HepG2 (cell line): Measurements from ENCODE around the gene LBR. TPM values are rescaled to one million over a fixed set of nuclear protein-coding genes. Genes with fewer than 3 reads are reported as not detected.

Source experiments
- CBX2 ChIP-seq, 2 experiments: fragments of 200-600 bp in 1 of 2; sonication (generic); formaldehyde crosslinking in 1 of 2; IDR thresholded peaks; 2 replicates each; pipeline versions ENCODE4 v1.7.0 to v1.8.1; 2018 to 2022; ENCODE audit warnings: low read depth in 2 of 2, low read length in 1 of 2, mild to moderate bottlenecking in 1 of 2, missing genetic modification reagents in 1 of 2
- GPN1 ChIP-seq: sonication (generic); formaldehyde crosslinking; IDR thresholded peaks from 2 replicates; pipeline ENCODE4 v1.5.1; 2020; ENCODE audit warnings: missing genetic modification reagents, borderline replicate concordance
- MBD4 ChIP-seq: IDR thresholded peaks from 2 replicates; pipeline ENCODE4 v1.6.1; 2012; ENCODE audit warnings: low read length, inconsistent platforms, borderline replicate concordance
- MEIS1 ChIP-seq: sonication (generic); formaldehyde crosslinking; IDR thresholded peaks from 2 replicates; pipeline ENCODE4 v1.9.0; 2021; ENCODE audit warnings: mild to moderate bottlenecking, missing genetic modification reagents, moderate library complexity, borderline replicate concordance
- MYC ChIP-seq: sonication (generic); formaldehyde crosslinking; IDR thresholded peaks from 2 replicates; pipeline ENCODE4 v1.9.0; 2021; ENCODE audit warnings: missing genetic modification reagents, borderline replicate concordance
- POLR2A ChIP-seq, 2 experiments: IDR thresholded peaks; 2 replicates each; pipeline ENCODE4 v1.6.1; 2011; ENCODE audit warnings: low read depth in 2 of 2, low read length in 2 of 2, mild to moderate bottlenecking in 1 of 2, moderate library complexity in 1 of 2; ENCODE audit not compliant: insufficient read depth in 1 of 2
- SKIL ChIP-seq: sonication (generic); formaldehyde crosslinking; IDR thresholded peaks from 2 replicates; pipeline ENCODE4 v1.8.0; 2022; ENCODE audit warnings: missing genetic modification reagents, mild to moderate bottlenecking, moderate library complexity, borderline replicate concordance
- TFDP2 ChIP-seq: sonication (generic); formaldehyde crosslinking; IDR thresholded peaks from 2 replicates; pipeline ENCODE4 v1.4.0; 2020; ENCODE audit warnings: missing genetic modification reagents
- ZNF644 ChIP-seq: IDR thresholded peaks from 2 replicates; pipeline ENCODE4 v1.6.1; 2016; ENCODE audit warnings: low read depth
- polyA plus RNA-seq, 8 experiments: library from polyadenylated mRNA; depleted of rRNA in 3 of 8; stranded (reverse) in 7 of 8; unstranded in 1 of 8; fragments of >200 nt; fragmentation: Illumina TruSeq in 4 of 8; extraction: Trizol in 4 of 8; gene quantifications; 2 replicates each; pipeline versions ENCODE4 v1.2.1 to v1.2.3, GENCODE V29; 2011 to 2016; ENCODE audit warnings: low read depth in 4 of 8, missing spikeins in 1 of 8, mixed read lengths in 1 of 8; ENCODE audit not compliant: insufficient read depth in 1 of 8
- total RNA-seq, 5 experiments: library from RNA; depleted of rRNA; stranded (reverse); fragments of >200 nt; fragmentation: Illumina TruSeq; extraction: Trizol; gene quantifications; 2 replicates each; pipeline ENCODE4 v1.2.3, GENCODE V29; 2016; ENCODE audit warnings: low read depth in 1 of 5

Gene LBR
- total and polyA plus RNA-seq, 2 of the 13 experiments (the other 11 are each of a cell fraction or from before 2014, with no cell fraction given): 38.9 to 76.7 TPM

- TF ChIP-seq SKIL (no peak), POLR2A (IDR thresholded peaks at IDR 0.05; ENCODE audit: insufficient read depth in 1 of 2, low read depth in 2 of 2, low read length in 2 of 2) (peak; percentile 25 to 58; a peak in 3 of 4 replicates), MYC (CRISPR knock-in tag) (no peak; the same call in 1 of the 2 replicates), MBD4 (no peak), GPN1 (CRISPR knock-in tag) (no peak), MEIS1 (no peak), ZNF644 (CRISPR knock-in tag) (no peak), TFDP2 (no peak), CBX2 (IDR thresholded peaks at IDR 0.05; ENCODE audit: low read depth, low read length) (no peak), CBX2 (CRISPR knock-in tag; IDR thresholded peaks at IDR 0.05; ENCODE audit: low read depth) (no peak)
Measured at GRCh38 chr1:225441314-225442122, 13.7 kb upstream of the LBR start (continued).
